AG09309 (cell line): ENCODE measurements around the gene CCDC179.
A peak's percentile ranks its signal among the peaks of the same experiment; 100 is the strongest.

ENCODE experiments used
- DNase-seq: peaks from one replicate; pipeline ENCODE4 v3.0.0-alpha.2; 2010; ENCODE audit warnings: low read depth
- H3K4me3 ChIP-seq: 2 replicates; pipeline ENCODE4 v1.5.1; 2011; ENCODE audit warnings: mild to moderate bottlenecking, low read depth, low read length, moderate library complexity; ENCODE audit not compliant: control insufficient read depth
- CTCF ChIP-seq: IDR thresholded peaks from 2 replicates; pipeline ENCODE4 v1.5.1; 2011; ENCODE audit warnings: mild to moderate bottlenecking, low read depth, low read length, inconsistent platforms; ENCODE audit not compliant: insufficient read depth, control insufficient read depth; ENCODE audit errors: missing control alignments

Gene CCDC179

DNA sequence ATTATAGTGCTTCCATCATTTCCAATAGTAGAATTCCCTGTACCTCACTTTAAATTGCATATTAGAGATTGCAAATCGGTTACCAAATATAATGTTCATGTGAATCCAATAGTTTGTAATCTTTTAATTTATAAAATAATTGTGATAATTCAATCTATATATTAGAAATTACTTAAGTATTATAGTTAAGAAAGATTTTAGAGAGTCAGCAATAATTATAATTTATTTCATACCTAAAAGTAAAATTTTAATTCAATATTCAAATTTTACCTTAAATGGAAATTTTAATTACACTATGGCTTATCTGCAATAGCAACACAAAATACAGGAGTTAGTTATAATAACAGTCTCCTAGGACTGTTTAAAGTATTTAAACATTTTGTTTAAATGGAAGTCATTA is 13.5 kb downstream of the CCDC179 start:
- no peak for TF ChIP-seq CTCF
- H3K4me3 ChIP-seq, result no peak overlapping the region
- no peak for DNase-seq

GRCh38 chr11:22832315-22833015 is 27.8 kb downstream of the CCDC179 start:
- no peak for DNase-seq
- TF ChIP-seq CTCF, result no peak
- no peak overlapping the region for H3K4me3 ChIP-seq

- H3K4me3 ChIP-seq, result peak overlapping the region; percentile 67
- no peak for TF ChIP-seq CTCF
- no peak for DNase-seq
These were observed 30.2 kb downstream of the CCDC179 start for GRCh38 chr11:22830082-22830414.

- DNase-seq, result peak; percentile 46
- H3K4me3 ChIP-seq, result peak within 1 kb of the TSS; percentile 67
- peak; percentile 70 for TF ChIP-seq CTCF
These were observed 30.8 kb downstream of the CCDC179 start, which contains the start of gene SVIP for GRCh38 chr11:22829231-22830081. SVIP (minus strand) TSS chr11:22829801; CDS start chr11:22829748, 53 bp downstream.

GRCh38 chr11:22828373-22828772 is 31.9 kb downstream of the CCDC179 start:
- H3K4me3 ChIP-seq, result no peak overlapping the region
- TF ChIP-seq CTCF, result no peak
- no peak for DNase-seq

DNA sequence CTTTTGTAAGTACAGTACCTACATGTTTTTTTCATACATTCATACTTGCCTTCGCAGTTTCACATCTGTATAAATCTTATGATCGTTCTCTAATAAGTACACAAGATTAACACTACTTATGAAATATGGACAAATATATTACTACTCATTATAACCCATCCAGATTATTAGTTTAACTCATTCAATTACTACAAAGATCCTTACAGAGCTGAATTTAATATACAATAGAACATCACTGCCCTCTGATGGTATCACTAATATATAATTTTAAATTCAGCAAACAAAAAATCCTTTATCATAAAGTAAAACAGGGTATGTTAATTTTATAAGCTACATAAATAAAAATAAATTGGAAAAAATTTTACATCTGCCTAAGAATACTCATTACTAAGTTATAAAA is 38.1 kb downstream of the CCDC179 start:
- H3K4me3 ChIP-seq, result no peak overlapping the region
- no peak for DNase-seq
- no peak for TF ChIP-seq CTCF
